ENCODE data around the gene ISLR.

DNA sequence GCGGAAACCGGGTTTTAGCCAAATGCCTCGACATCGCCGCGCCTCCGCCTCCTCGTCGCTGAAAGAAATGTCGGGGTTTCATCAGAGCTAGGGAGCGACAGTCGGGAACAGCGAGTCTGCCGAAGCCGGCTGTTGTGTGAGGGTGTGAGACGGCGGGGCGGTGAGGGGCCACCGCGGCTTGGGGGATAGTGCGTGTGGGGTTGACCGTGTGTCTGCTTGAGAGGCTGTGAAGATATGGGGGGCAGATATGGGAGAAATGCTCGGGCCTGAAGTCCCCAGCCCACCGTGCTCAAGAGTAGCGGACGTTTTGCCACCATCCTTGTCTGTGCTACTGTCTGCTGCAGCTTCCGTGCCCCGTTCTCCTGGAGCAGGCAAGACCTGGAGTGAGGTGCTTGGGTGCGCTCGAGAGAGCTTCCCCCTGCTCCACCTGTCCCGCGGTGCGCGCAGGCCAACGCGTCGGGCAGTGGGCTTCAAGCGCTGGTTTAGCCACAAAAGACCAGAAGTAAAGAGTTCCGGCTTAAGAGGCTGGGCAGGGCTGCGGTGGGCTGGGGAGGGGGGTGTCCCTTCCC, 43.8 kb upstream of the ISLR start:
- peak; percentile 99 for TF ChIP-seq EZH2 (IDR thresholded peaks at IDR 0.05; ENCODE audit: low read length)
- TF ChIP-seq, protein P1, sequence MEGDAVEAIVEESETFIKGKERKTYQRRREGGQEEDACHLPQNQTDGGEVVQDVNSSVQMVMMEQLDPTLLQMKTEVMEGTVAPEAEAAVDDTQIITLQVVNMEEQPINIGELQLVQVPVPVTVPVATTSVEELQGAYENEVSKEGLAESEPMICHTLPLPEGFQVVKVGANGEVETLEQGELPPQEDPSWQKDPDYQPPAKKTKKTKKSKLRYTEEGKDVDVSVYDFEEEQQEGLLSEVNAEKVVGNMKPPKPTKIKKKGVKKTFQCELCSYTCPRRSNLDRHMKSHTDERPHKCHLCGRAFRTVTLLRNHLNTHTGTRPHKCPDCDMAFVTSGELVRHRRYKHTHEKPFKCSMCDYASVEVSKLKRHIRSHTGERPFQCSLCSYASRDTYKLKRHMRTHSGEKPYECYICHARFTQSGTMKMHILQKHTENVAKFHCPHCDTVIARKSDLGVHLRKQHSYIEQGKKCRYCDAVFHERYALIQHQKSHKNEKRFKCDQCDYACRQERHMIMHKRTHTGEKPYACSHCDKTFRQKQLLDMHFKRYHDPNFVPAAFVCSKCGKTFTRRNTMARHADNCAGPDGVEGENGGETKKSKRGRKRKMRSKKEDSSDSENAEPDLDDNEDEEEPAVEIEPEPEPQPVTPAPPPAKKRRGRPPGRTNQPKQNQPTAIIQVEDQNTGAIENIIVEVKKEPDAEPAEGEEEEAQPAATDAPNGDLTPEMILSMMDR (optimal IDR thresholded peaks at IDR 0.05 in 1 of 3, IDR thresholded peaks at IDR 0.05 in 1 of 3, conservative IDR thresholded peaks at IDR 0.05 in 1 of 3; ENCODE audit: extremely low read depth in 1 of 3, insufficient read depth in 2 of 3, low read length in 3 of 3), result no peak

Measured in keratinocyte (primary cell).